ENCODE data around the gene ZCCHC14.

DNA sequence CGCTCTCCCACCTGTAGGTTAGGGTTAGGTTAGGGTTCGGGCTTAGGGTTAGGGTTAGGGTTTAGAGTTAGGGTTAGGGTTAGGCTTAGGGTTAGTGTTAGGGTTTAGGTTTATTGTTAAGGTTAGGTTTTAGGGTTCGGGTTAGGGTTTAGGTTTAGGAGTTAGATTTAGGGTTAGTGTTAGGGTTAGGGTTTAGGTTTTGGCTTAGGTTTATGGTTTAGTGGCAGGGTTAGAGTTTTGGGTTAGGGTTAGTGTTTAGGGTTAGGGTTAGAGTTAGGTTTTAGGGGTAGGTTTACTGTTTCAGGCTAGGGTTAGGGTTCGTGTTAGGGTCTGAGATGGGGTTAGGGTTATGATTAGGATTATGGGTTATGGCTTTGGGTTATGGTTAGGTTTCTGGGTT lies 31.6 kb upstream of the ZCCHC14 start:
- TF ChIP-seq EP300 (IDR thresholded peaks at IDR 0.05) (no peak), CTCF (IDR thresholded peaks at IDR 0.05) (no peak), POLR2AphosphoS5 (IDR thresholded peaks at IDR 0.05) (no peak)

Measured in upper lobe of left lung (tissue), 4 donors.